GM12878 (cell line): Measurements from ENCODE around the gene EPHB2. TPM values are rescaled to one million over a fixed set of nuclear protein-coding genes. Genes with fewer than 3 reads are reported as not detected.

Experiments used
- ATAC-seq: fragments of 200-7000 bp; cut with Tn5 transposase; 3 replicates; pipeline ENCODE4 v1.9.1; 2020; ENCODE audit warnings: mild to moderate bottlenecking, moderate library complexity
- BruUV-seq: library from RNA; stranded (reverse); fragments of 400-500 nt; replicated peaks from 2 replicates; lab custom pipeline; 2021; lab: Mats Ljungman, UMichigan
- CTCF ChIA-PET: fragments of 300-600 bp; sonication (Branson Sonifier 250); formaldehyde crosslinking; extraction: SDS; loops from one replicate; lab custom pipeline; 2021; ENCODE audit warnings: inconsistent platforms; lab: Yijun Ruan, JAX
- POLR2A ChIA-PET: fragments of 350-600 bp; formaldehyde crosslinking; extraction: SDS; loops from one replicate; lab custom pipeline; 2021; ENCODE audit warnings: inconsistent platforms; lab: Charles Lee
- RAD21 ChIA-PET: fragments of 300-600 bp; sonication (Branson Sonifier 250); formaldehyde crosslinking; loops from one replicate; lab custom pipeline; 2023; ENCODE audit warnings: antibody characterized with exemption; ENCODE audit not compliant: unreplicated experiment; lab: Charles Lee
- SMC1A ChIA-PET: fragments of 300-600 bp; sonication (Branson Sonifier 250); formaldehyde crosslinking; loops from one replicate; lab custom pipeline; 2023; ENCODE audit not compliant: unreplicated experiment, uncharacterized antibody; lab: Charles Lee
- DNase-seq: peaks from one replicate; pipeline ENCODE4 v3.0.0-alpha.2; 2011; ENCODE audit warnings: low read depth, low spot score
- FAIRE-seq: peaks from 3 replicates; lab custom pipeline; 2011; peaks lifted over from hg19 to GRCh38; lab: Jason Lieb, UNC
- H2AFZ ChIP-seq: 2 replicates; pipeline ENCODE4 v1.6.0; 2011; ENCODE audit warnings: low read depth, low read length, control low read depth; ENCODE audit not compliant: control insufficient read depth
- H3K27ac ChIP-seq: 2 replicates; pipeline ENCODE4 v1.5.1; 2011; ENCODE audit warnings: control low read depth; ENCODE audit not compliant: control insufficient read depth, insufficient read depth
- H3K27me3 ChIP-seq, 2 experiments: replicated peaks in 1 of 2; 2 replicates each; pipeline versions ENCODE4 v1.6.0 to v1.6.1; 2011; ENCODE audit warnings: low read length in 1 of 2; ENCODE audit not compliant: control insufficient read depth in 2 of 2, insufficient read depth in 2 of 2
- H3K36me3 ChIP-seq, 2 experiments: 2 replicates each; pipeline ENCODE4 v1.5.1; 2011; ENCODE audit warnings: low read length in 1 of 2; ENCODE audit not compliant: control insufficient read depth in 2 of 2, insufficient read depth in 2 of 2
- H3K4me1 ChIP-seq: 2 replicates; pipeline ENCODE4 v1.6.1; 2011; ENCODE audit warnings: mild to moderate bottlenecking, low read length, moderate library complexity, mixed read lengths; ENCODE audit not compliant: control insufficient read depth, insufficient read depth
- H3K4me2 ChIP-seq: 2 replicates; pipeline ENCODE4 v1.6.0; 2011; ENCODE audit warnings: control low read depth; ENCODE audit not compliant: control insufficient read depth, insufficient read depth
- H3K4me3 ChIP-seq: fragments of 200-600 bp; sonication (generic); 2 replicates; pipeline ENCODE4 v1.5.1; 2016
- H3K79me2 ChIP-seq: 2 replicates; pipeline ENCODE4 v1.6.0; 2011; ENCODE audit warnings: low read length; ENCODE audit not compliant: control insufficient read depth, insufficient read depth
- H3K9ac ChIP-seq: 2 replicates; pipeline ENCODE4 v1.8.0; 2011; ENCODE audit warnings: low read length, control low read depth, mixed read lengths; ENCODE audit not compliant: control insufficient read depth, insufficient read depth
- H3K9me3 ChIP-seq: replicated peaks from 3 replicates; pipeline ENCODE4 v1.5.1; 2011; ENCODE audit warnings: mild to moderate bottlenecking, low read length; ENCODE audit not compliant: control insufficient read depth, insufficient read depth
- H4K20me1 ChIP-seq: 2 replicates; pipeline ENCODE4 v1.6.0; 2011; ENCODE audit not compliant: control insufficient read depth, insufficient read depth
- CEBPB ChIP-seq, 2 experiments: fragments of 150-350 bp in 1 of 2; IDR thresholded peaks; 2 replicates each; pipeline ENCODE4 v1.6.1; 2012 to 2014; ENCODE audit warnings: low read depth in 2 of 2, low read length in 2 of 2, borderline replicate concordance in 1 of 2, inconsistent platforms in 1 of 2
- CHD4 ChIP-seq: fragments of 200-600 bp; sonication (generic); IDR thresholded peaks from 2 replicates; pipeline ENCODE4 v1.6.1; 2016; ENCODE audit warnings: mild to moderate bottlenecking
- EED ChIP-seq: sonication (generic); IDR thresholded peaks from 2 replicates; pipeline ENCODE4 v1.6.1; 2016; ENCODE audit warnings: antibody characterized with exemption, low read depth
- IKZF2 ChIP-seq, 2 experiments: fragments of 450-650 bp; IDR thresholded peaks; 2 replicates each; pipeline ENCODE4 v1.6.1; 2017; ENCODE audit warnings: mild to moderate bottlenecking in 2 of 2, moderate library complexity in 2 of 2
- MEF2B ChIP-seq: fragments of 450-650 bp; IDR thresholded peaks from 2 replicates; pipeline ENCODE4 v1.6.1; 2018; ENCODE audit warnings: mild to moderate bottlenecking, moderate library complexity; ENCODE audit not compliant: partially characterized antibody, poor library complexity, severe bottlenecking
- MTA3 ChIP-seq: IDR thresholded peaks from 2 replicates; pipeline ENCODE4 v1.6.1; 2012; ENCODE audit warnings: low read length, inconsistent platforms, borderline replicate concordance
- PAX8 ChIP-seq: fragments of 450-650 bp; IDR thresholded peaks from 2 replicates; pipeline ENCODE4 v1.6.1; 2017; ENCODE audit warnings: mild to moderate bottlenecking, moderate library complexity
- RCOR1 ChIP-seq: conservative IDR thresholded peaks from 2 replicates; pipeline ENCODE4 v1.6.1; 2012; ENCODE audit warnings: low read depth, low read length, improper control_type of control experiment
- STAT3 ChIP-seq: IDR thresholded peaks from 2 replicates; pipeline ENCODE4 v1.6.1; 2011; ENCODE audit warnings: low read depth, low read length, improper control_type of control experiment
- ZNF384 ChIP-seq: IDR thresholded peaks from 2 replicates; pipeline ENCODE4 v1.6.1; 2012; ENCODE audit warnings: low read depth, mild to moderate bottlenecking, low read length, improper control_type of control experiment, borderline replicate concordance
- WGBS: methylation state at CpG from one replicate; pipeline ENCODE4 v1.1.6; 2016; ENCODE audit warnings: low lambda C conversion rate; ENCODE audit not compliant: insufficient replicate concordance, insufficient coverage; ENCODE audit errors: missing lambda C conversion rate; 5-methylcytosine and 5-hydroxymethylcytosine counted together
- in situ Hi-C: fragments of 300-500 bp; cut with MboI; formaldehyde crosslinking; loops from 9 replicates; pipeline ENCODE4 v1.14.3; 2018; ENCODE audit warnings: mixed read lengths
- intact Hi-C: fragments of 100-400 bp; cut with micrococcal nuclease; formaldehyde crosslinking; loops from one replicate; pipeline ENCODE4 v1.14.2; 2022; ENCODE audit not compliant: unreplicated experiment
- polyA plus RNA-seq, 11 experiments: library from polyadenylated mRNA; depleted of rRNA in 4 of 11; unstranded in 6 of 11; stranded (reverse) in 5 of 11; fragments of >200 nt; fragmentation: Nextera tagmentation in 4 of 11; fragmentation: Illumina TruSeq in 1 of 11; extraction: Ambion mirVana in 4 of 11; extraction: Trizol in 1 of 11; gene quantifications; 1 replicate in 1 of 11; 2 replicates in 10 of 11; pipeline versions ENCODE4 v1.2.1 to v1.2.3, GENCODE V29; 2011 to 2016; ENCODE audit warnings: inconsistent platforms in 2 of 11, missing spikeins in 2 of 11, low read depth in 1 of 11
- total RNA-seq, 4 experiments: library from RNA; depleted of rRNA in 3 of 4; stranded (reverse); fragments of >200 nt in 3 of 4; fragmentation: Illumina TruSeq in 1 of 4; extraction: Trizol in 1 of 4; gene quantifications; 2 replicates each; pipeline versions ENCODE4 v1.2.1 to v1.2.3, GENCODE V29; 2013 to 2021
- TF ChIP-seq, protein P1 (sequence below): fragments of 450-650 bp; formaldehyde crosslinking; IDR thresholded peaks from 2 replicates; pipeline ENCODE4 v1.4.0; 2022; ENCODE audit warnings: mild to moderate bottlenecking, moderate library complexity
- TF ChIP-seq, protein P2 (sequence below): IDR thresholded peaks from 2 replicates; pipeline ENCODE4 v1.6.1; 2011; ENCODE audit warnings: mild to moderate bottlenecking, low read depth, low read length, moderate library complexity; ENCODE audit not compliant: insufficient replicate concordance

The EPHB2 gene
- total and polyA plus RNA-seq, 10 of the 15 experiments (the other 5 are each of a cell fraction or from before 2014, with no cell fraction given) = 0.13 to 3.3 (median 0.92) TPM

GRCh38 chr1:22914156-22914555 lies 203.5 kb downstream of the EPHB2 start:
- no peak overlapping the region for H3K4me2 ChIP-seq
- SMC1A ChIA-PET = no interaction called here
- in situ Hi-C loops (no loop called here), intact Hi-C loops (no loop called here)
- FAIRE-seq (no peak), DNase-seq (no peak), ATAC-seq (no peak)
- TF ChIP-seq MEF2B (no peak), RCOR1 (no peak), PAX8 (no peak), EED (no peak), CHD4 (no peak), ZNF384 (no peak), STAT3 (no peak), CEBPB (IDR thresholded peaks at IDR 0.05; ENCODE audit: borderline replicate concordance in 1 of 2, low read depth in 2 of 2, low read length in 2 of 2) (no peak), IKZF2 (IDR thresholded peaks at IDR 0.05) (no peak), MTA3 (no peak)
- TF ChIP-seq, protein P1, sequence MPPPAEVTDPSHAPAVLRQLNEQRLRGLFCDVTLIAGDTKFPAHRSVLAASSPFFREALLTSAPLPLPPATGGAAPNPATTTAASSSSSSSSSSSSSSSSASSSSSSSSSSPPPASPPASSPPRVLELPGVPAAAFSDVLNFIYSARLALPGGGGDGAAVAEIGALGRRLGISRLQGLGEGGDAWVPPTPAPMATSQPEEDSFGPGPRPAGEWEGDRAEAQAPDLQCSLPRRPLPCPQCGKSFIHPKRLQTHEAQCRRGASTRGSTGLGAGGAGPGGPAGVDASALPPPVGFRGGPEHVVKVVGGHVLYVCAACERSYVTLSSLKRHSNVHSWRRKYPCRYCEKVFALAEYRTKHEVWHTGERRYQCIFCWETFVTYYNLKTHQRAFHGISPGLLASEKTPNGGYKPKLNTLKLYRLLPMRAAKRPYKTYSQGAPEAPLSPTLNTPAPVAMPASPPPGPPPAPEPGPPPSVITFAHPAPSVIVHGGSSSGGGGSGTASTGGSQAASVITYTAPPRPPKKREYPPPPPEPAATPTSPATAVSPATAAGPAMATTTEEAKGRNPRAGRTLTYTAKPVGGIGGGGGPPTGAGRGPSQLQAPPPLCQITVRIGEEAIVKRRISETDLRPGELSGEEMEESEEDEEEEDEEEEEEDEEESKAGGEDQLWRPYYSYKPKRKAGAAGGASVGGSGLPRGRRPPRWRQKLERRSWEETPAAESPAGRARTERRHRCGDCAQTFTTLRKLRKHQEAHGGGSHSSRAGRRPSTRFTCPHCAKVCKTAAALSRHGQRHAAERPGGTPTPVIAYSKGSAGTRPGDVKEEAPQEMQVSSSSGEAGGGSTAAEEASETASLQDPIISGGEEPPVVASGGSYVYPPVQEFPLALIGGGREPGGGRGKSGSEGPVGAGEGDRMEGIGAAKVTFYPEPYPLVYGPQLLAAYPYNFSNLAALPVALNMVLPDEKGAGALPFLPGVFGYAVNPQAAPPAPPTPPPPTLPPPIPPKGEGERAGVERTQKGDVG (CRISPR knock-in tag) = no peak
- TF ChIP-seq, protein P2, sequence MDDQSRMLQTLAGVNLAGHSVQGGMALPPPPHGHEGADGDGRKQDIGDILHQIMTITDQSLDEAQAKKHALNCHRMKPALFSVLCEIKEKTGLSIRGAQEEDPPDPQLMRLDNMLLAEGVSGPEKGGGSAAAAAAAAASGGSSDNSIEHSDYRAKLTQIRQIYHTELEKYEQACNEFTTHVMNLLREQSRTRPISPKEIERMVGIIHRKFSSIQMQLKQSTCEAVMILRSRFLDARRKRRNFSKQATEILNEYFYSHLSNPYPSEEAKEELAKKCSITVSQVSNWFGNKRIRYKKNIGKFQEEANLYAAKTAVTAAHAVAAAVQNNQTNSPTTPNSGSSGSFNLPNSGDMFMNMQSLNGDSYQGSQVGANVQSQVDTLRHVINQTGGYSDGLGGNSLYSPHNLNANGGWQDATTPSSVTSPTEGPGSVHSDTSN = no peak
- no peak overlapping the region for H3K9ac ChIP-seq
- H4K20me1 ChIP-seq = no peaks in the 10 kb centered on the region
- RAD21 ChIA-PET = no interaction called here
- BruUV-seq = no TSS peak
- H3K4me3 ChIP-seq = no peak overlapping the region
- no peak overlapping the region for H2AFZ ChIP-seq
- WGBS = 72% methylated on average over 10 of the region's 10 CpGs
- CTCF ChIA-PET = no interaction called here
- no peak overlapping the region for H3K27ac ChIP-seq
- no peaks in the 10 kb centered on the region for H3K79me2 ChIP-seq
- H3K9me3 ChIP-seq = no peaks in the 10 kb centered on the region
- POLR2A ChIA-PET = no interaction called here
- no peaks in the 10 kb centered on the region for H3K36me3 ChIP-seq
- H3K4me1 ChIP-seq = no peaks in the 10 kb centered on the region
- H3K27me3 ChIP-seq = no peaks in the 10 kb centered on the region; a peak in 1 of 4 replicates
